ENCODE results near the gene MTCL1.

The MTCL1 gene

DNA sequence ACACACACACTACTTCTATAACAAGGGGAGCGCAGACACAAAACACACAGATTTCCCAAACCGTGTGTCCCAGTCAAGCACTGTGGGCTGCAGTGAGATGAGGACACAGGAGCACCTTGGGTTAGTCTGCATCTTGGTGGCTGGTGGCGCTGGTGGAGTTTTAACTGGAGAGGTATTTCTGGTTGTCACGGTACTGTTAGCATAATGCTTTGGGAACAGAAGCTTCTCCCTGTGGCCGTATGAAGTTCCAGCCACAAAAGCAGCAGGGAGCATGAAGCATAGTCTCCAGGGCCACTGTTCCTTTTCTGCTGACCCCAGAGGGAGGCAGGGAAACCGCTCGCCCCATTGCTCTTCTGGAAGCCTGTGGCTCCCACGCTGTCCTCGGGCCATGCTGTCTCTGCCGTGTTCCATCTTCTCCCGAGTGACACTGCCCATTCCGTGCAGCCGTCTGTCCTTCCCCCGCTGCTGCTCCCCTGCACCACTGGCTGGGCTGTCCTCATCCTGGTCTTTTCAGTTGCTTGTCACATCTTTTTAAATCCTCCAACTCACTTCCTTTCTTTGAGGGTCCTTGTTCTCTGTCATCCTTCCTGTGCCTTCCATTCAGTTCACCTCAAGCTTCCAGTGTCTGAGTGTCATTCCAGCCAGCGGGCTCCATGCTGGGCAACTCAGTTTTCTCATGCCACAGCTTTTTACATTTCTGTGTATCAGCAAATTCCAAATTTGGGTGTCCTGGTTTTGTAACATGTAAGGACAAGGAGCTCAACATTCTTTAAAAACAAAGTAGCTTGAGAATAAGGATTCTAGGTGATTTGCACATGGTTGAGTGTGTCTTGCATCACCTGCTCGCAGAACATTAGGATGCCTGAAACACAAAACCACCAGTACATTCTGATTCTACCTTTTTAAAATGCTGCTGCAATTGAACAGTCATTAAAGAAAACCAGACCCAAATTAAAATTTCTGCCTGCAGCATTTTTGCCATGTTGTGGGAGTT, 125.0 kb downstream of the MTCL1 start:
- Histone ChIP-seq H3K4me2 (ENCODE audit: low read length) (no peak overlapping the region), H3K4me1 (ENCODE audit: insufficient read depth, low read length, severe bottlenecking) (no peaks in the 10 kb centered on the region), H3K9ac (ENCODE audit: low read length) (no peak overlapping the region), H3F3A (ENCODE audit: insufficient read depth, low read length) (no peaks in the 10 kb centered on the region), H3K36me3 (ENCODE audit: insufficient read depth, low read length) (peaks cover 24% of the 10 kb centered on the region), H3K9me2 (ENCODE audit: low read depth, low read length) (no peaks in the 10 kb centered on the region), H3K27me3 (ENCODE audit: insufficient read depth, low read length) (no peaks in the 10 kb centered on the region), H3K79me2 (ENCODE audit: insufficient read depth, low read length) (no peaks in the 10 kb centered on the region), H3K4me3 (ENCODE audit: low read depth, low read length, poor library complexity, severe bottlenecking) (no peak overlapping the region), H4K20me1 (ENCODE audit: insufficient read depth, low read length) (no peaks in the 10 kb centered on the region), H2AFZ (ENCODE audit: low read length) (no peak overlapping the region), H3K27ac (ENCODE audit: low read depth, low read length, poor library complexity, severe bottlenecking) (no peak overlapping the region), H3K9me3 (ENCODE audit: low read length) (no peaks in the 10 kb centered on the region)
- no peak for TF ChIP-seq EZH2 (IDR thresholded peaks at IDR 0.05; ENCODE audit: borderline replicate concordance, low read length)
- TF ChIP-seq, protein P1, sequence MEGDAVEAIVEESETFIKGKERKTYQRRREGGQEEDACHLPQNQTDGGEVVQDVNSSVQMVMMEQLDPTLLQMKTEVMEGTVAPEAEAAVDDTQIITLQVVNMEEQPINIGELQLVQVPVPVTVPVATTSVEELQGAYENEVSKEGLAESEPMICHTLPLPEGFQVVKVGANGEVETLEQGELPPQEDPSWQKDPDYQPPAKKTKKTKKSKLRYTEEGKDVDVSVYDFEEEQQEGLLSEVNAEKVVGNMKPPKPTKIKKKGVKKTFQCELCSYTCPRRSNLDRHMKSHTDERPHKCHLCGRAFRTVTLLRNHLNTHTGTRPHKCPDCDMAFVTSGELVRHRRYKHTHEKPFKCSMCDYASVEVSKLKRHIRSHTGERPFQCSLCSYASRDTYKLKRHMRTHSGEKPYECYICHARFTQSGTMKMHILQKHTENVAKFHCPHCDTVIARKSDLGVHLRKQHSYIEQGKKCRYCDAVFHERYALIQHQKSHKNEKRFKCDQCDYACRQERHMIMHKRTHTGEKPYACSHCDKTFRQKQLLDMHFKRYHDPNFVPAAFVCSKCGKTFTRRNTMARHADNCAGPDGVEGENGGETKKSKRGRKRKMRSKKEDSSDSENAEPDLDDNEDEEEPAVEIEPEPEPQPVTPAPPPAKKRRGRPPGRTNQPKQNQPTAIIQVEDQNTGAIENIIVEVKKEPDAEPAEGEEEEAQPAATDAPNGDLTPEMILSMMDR (IDR thresholded peaks at IDR 0.05; ENCODE audit: low read length), result no peak

DNA sequence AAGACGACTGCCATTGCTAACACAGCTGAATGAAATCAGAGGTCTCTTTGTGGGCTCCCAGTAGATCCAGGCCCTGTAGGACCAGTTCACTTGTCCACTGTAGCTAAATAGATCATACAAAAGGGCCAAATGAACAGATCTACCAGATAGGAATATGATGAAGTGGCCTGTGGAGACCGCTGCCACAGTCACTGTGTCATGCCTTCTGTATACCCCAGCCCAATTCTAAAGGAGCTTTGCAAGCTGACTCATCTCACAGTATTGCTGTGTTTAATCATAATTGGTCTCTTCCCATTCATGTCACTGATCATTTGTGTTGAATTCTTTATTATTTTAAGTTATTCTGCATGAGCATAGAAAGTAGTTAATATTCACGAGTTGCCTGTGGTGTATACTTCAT, 125.8 kb downstream of the MTCL1 start:
- TF ChIP-seq, protein P1 (IDR thresholded peaks at IDR 0.05; ENCODE audit: low read length), result no peak
- no peak for TF ChIP-seq EZH2 (IDR thresholded peaks at IDR 0.05; ENCODE audit: borderline replicate concordance, low read length)
- H3K4me2 ChIP-seq (ENCODE audit: low read length), result no peak overlapping the region
- no peaks in the 10 kb centered on the region for H3K9me2 ChIP-seq (ENCODE audit: low read depth, low read length)
- H3K27me3 ChIP-seq (ENCODE audit: insufficient read depth, low read length), result no peaks in the 10 kb centered on the region
- no peak overlapping the region for H3K4me3 ChIP-seq (ENCODE audit: low read depth, low read length, poor library complexity, severe bottlenecking)
- no peaks in the 10 kb centered on the region for H3K4me1 ChIP-seq (ENCODE audit: insufficient read depth, low read length, severe bottlenecking)
- H3K9me3 ChIP-seq (ENCODE audit: low read length), result no peaks in the 10 kb centered on the region
- peaks cover 16% of the 10 kb centered on the region for H3K36me3 ChIP-seq (ENCODE audit: insufficient read depth, low read length)
- H2AFZ ChIP-seq (ENCODE audit: low read length), result no peak overlapping the region
- no peaks in the 10 kb centered on the region for H3F3A ChIP-seq (ENCODE audit: insufficient read depth, low read length)
- H3K27ac ChIP-seq (ENCODE audit: low read depth, low read length, poor library complexity, severe bottlenecking), result no peak overlapping the region
- H3K79me2 ChIP-seq (ENCODE audit: insufficient read depth, low read length), result no peaks in the 10 kb centered on the region
- no peaks in the 10 kb centered on the region for H4K20me1 ChIP-seq (ENCODE audit: insufficient read depth, low read length)
- no peak overlapping the region for H3K9ac ChIP-seq (ENCODE audit: low read length)

DNA sequence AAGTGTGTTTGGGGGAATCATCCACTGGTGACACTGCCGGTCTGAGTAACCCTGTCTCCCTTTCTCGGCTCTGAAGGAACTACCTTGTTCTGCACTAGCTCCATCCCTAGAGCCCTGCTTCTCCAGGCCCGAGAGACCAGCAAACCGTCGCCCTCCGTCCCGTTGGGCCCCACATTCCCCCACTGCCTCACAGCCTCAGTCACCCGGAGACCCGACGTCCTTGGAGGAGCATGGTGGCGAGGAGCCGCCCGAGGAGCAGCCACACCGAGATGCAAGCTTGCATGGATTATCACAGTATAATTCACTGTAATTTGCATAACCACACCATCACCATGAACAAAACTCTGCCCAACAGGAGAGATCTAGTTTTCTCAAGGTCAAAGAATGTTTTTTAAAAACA, 126.2 kb downstream of the MTCL1 start:
- Histone ChIP-seq H3K4me1 (ENCODE audit: insufficient read depth, low read length, severe bottlenecking) (no peaks in the 10 kb centered on the region), H3K4me3 (ENCODE audit: low read depth, low read length, poor library complexity, severe bottlenecking) (no peak overlapping the region), H4K20me1 (ENCODE audit: insufficient read depth, low read length) (no peaks in the 10 kb centered on the region), H3K9me2 (ENCODE audit: low read depth, low read length) (no peaks in the 10 kb centered on the region), H2AFZ (ENCODE audit: low read length) (no peak overlapping the region), H3F3A (ENCODE audit: insufficient read depth, low read length) (no peaks in the 10 kb centered on the region), H3K79me2 (ENCODE audit: insufficient read depth, low read length) (no peaks in the 10 kb centered on the region), H3K4me2 (ENCODE audit: low read length) (no peak overlapping the region), H3K27me3 (ENCODE audit: insufficient read depth, low read length) (no peaks in the 10 kb centered on the region), H3K36me3 (ENCODE audit: insufficient read depth, low read length) (peaks cover 13% of the 10 kb centered on the region), H3K9ac (ENCODE audit: low read length) (no peak overlapping the region), H3K9me3 (ENCODE audit: low read length) (peaks cover 3% of the 10 kb centered on the region; the same call in 1 of the 2 replicates), H3K27ac (ENCODE audit: low read depth, low read length, poor library complexity, severe bottlenecking) (no peak overlapping the region)
- TF ChIP-seq, protein P1 (IDR thresholded peaks at IDR 0.05; ENCODE audit: low read length), result no peak
- no peak for TF ChIP-seq EZH2 (IDR thresholded peaks at IDR 0.05; ENCODE audit: borderline replicate concordance, low read length)
